ENCODE measurements around the gene VDAC2.
"Not testable (repeated sequence)": the region's sequence is repeated elsewhere in the genome, so short reads cannot be mapped to it uniquely, and the experiment has no call there.

Gene VDAC2

DNA sequence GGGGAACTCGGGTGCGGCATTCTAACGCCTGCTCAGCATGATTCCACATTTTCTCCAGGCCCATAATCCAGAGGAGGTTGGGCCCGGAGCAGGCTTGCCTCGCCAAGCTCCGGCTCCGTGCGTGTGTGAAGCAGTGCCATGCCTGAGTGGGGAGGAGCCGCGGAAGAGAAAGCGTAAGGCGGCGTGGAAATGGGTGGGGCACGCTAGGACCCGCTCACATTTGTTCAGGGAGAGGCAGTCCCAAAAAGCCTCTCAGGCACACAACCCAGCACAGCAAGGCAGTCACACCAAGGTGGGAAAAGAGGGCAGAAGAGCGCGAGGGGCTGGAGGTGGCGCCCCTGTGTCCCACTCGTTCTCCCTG, 695 bp upstream of the VDAC2 start:
- peaks cover 31% of the 10 kb centered on the region for H3K4me1 ChIP-seq (ENCODE audit: low read depth, poor library complexity, severe bottlenecking)
- H3K4me2 ChIP-seq: peak overlapping the region; percentile 66
- H2AFZ ChIP-seq (ENCODE audit: low read depth): peak overlapping the region; percentile 86
- H4K20me1 ChIP-seq (ENCODE audit: insufficient read depth): no peaks in the 10 kb centered on the region
- no peak overlapping the region for H3K4me3 ChIP-seq (IDR thresholded peaks at IDR 0.05; ENCODE audit: insufficient read depth, low read depth, low read length)
- H3K27me3 ChIP-seq (ENCODE audit: insufficient read depth, low read depth): no peaks in the 10 kb centered on the region
- H3K27ac ChIP-seq: peak overlapping the region; percentile 96
- peaks cover 10% of the 10 kb centered on the region; the same call in 1 of the 2 replicates for H3K36me3 ChIP-seq (ENCODE audit: insufficient read depth)
- H3K79me2 ChIP-seq (ENCODE audit: insufficient read depth, low read depth): peaks cover 41% of the 10 kb centered on the region
- H3K9ac ChIP-seq: peak overlapping the region; percentile 93
- TF ChIP-seq, protein P1, sequence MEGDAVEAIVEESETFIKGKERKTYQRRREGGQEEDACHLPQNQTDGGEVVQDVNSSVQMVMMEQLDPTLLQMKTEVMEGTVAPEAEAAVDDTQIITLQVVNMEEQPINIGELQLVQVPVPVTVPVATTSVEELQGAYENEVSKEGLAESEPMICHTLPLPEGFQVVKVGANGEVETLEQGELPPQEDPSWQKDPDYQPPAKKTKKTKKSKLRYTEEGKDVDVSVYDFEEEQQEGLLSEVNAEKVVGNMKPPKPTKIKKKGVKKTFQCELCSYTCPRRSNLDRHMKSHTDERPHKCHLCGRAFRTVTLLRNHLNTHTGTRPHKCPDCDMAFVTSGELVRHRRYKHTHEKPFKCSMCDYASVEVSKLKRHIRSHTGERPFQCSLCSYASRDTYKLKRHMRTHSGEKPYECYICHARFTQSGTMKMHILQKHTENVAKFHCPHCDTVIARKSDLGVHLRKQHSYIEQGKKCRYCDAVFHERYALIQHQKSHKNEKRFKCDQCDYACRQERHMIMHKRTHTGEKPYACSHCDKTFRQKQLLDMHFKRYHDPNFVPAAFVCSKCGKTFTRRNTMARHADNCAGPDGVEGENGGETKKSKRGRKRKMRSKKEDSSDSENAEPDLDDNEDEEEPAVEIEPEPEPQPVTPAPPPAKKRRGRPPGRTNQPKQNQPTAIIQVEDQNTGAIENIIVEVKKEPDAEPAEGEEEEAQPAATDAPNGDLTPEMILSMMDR (conservative IDR thresholded peaks at IDR 0.05; ENCODE audit: low read depth, low read length): no peak

DNA sequence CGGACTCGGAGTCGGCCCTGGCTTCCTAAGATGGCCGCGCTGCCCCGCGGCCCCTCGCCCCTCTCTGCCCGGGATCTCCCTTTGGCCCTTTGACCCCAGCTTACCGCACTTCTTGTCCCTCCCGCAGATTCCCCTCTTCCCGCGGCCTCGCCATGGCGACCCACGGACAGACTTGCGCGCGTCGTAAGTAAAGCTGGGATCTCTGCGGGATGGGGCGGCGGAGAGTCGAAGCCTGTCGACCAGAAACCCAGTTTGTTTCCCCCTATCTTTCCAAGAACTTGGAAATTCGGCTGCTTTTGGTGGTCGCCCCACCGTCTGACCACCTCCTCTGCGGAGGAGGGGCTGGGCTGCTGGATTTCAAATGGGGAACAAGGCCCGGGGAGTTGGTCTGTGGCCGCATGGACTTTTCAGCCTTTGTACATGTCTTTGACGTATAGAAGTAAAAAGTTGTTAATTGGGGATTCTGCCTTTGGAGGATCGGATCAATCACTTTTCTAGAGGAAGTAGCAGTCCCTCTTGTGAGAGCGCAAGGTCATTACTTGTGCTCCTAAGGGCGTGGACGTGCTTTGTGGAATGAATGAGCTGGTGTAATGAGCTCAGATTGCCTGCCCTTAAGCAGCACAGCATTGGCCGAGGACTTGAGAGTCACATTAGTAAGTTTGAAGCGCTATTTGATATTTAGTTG, 553 bp downstream of the VDAC2 start:
- TF ChIP-seq, protein P1 (conservative IDR thresholded peaks at IDR 0.05; ENCODE audit: low read depth, low read length): no peak
- Histone ChIP-seq H3K9ac (peak overlapping the region; percentile 93), H3K36me3 (ENCODE audit: insufficient read depth) (peaks cover 15% of the 10 kb centered on the region; the same call in 1 of the 2 replicates), H3K4me1 (ENCODE audit: low read depth, poor library complexity, severe bottlenecking) (peaks cover 35% of the 10 kb centered on the region), H2AFZ (ENCODE audit: low read depth) (peak overlapping the region; percentile 86), H3K27ac (peak overlapping the region; percentile 96), H3K4me3 (IDR thresholded peaks at IDR 0.05; ENCODE audit: insufficient read depth, low read depth, low read length) (no peak overlapping the region), H3K79me2 (ENCODE audit: insufficient read depth, low read depth) (peaks cover 54% of the 10 kb centered on the region), H3K4me2 (peak overlapping the region; percentile 86), H3K27me3 (ENCODE audit: insufficient read depth, low read depth) (no peaks in the 10 kb centered on the region), H4K20me1 (ENCODE audit: insufficient read depth) (no peaks in the 10 kb centered on the region)

DNA sequence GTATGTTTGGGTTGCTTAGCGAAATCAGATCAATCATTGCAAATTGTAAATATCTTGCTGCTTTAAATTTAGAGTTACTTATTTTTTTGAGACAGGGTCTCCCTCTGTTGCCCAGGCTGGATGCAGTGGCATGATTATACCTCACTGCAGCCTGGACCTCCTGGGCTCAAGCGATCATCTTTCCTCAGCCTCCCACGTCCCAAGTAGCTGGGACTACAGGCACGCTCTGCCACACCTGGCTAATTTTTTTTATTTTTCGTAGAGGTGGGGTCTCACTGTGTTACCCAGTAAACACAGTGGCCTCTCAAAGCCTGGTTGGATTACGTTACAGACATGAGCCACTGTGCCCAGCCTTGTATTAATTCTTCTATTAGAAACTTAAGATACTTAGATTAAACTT, 1.7 kb downstream of the VDAC2 start:
- Histone ChIP-seq H3K27ac (no peak overlapping the region), H3K4me3 (IDR thresholded peaks at IDR 0.05; ENCODE audit: insufficient read depth, low read depth, low read length) (no peak overlapping the region), H4K20me1 (ENCODE audit: insufficient read depth) (no peaks in the 10 kb centered on the region), H3K4me2 (peak overlapping the region; percentile 86), H2AFZ (ENCODE audit: low read depth) (no peak overlapping the region), H3K4me1 (ENCODE audit: low read depth, poor library complexity, severe bottlenecking) (peaks cover 35% of the 10 kb centered on the region), H3K9ac (no peak overlapping the region), H3K36me3 (ENCODE audit: insufficient read depth) (peaks cover 26% of the 10 kb centered on the region; the same call in 1 of the 2 replicates), H3K79me2 (ENCODE audit: insufficient read depth, low read depth) (peaks cover 66% of the 10 kb centered on the region), H3K27me3 (ENCODE audit: insufficient read depth, low read depth) (no peaks in the 10 kb centered on the region)
- TF ChIP-seq, protein P1 (conservative IDR thresholded peaks at IDR 0.05; ENCODE audit: low read depth, low read length): no peak

DNA sequence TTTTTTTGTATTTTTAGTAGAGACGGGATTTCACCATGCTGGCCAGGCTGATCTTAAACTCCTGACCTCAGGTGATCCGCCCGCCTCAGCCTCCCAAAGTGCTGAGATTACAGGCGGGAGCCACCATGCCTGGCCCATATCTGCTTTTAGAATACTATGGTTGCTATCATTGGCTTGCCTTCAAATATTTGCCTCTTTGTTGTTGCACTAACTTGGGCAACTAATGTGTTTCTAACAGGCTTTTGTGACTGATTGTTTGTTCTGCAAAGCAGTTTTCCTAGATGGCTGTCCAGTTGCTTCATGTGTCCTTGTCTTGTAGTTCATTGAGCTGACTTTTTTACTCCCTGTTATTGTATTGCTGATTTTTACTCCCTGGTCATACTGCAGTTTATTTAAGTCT, 9.7 kb downstream of the VDAC2 start:
- H3K79me2 ChIP-seq (ENCODE audit: insufficient read depth, low read depth): peaks cover 70% of the 10 kb centered on the region
- peaks cover 40% of the 10 kb centered on the region; the same call in 1 of the 2 replicates for H3K36me3 ChIP-seq (ENCODE audit: insufficient read depth)
- TF ChIP-seq, protein P1 (conservative IDR thresholded peaks at IDR 0.05; ENCODE audit: low read depth, low read length): no peak
- H3K4me3 ChIP-seq (IDR thresholded peaks at IDR 0.05; ENCODE audit: insufficient read depth, low read depth, low read length): no peak overlapping the region
- no peak overlapping the region for H2AFZ ChIP-seq (ENCODE audit: low read depth)
- H3K4me1 ChIP-seq (ENCODE audit: low read depth, poor library complexity, severe bottlenecking): peaks cover 30% of the 10 kb centered on the region
- H3K27ac ChIP-seq: no peak overlapping the region
- no peak overlapping the region for H3K9ac ChIP-seq
- H3K4me2 ChIP-seq: no peak overlapping the region
- peaks cover 10% of the 10 kb centered on the region; the same call in 1 of the 2 replicates for H4K20me1 ChIP-seq (ENCODE audit: insufficient read depth)
- H3K27me3 ChIP-seq (ENCODE audit: insufficient read depth, low read depth): no peaks in the 10 kb centered on the region

DNA sequence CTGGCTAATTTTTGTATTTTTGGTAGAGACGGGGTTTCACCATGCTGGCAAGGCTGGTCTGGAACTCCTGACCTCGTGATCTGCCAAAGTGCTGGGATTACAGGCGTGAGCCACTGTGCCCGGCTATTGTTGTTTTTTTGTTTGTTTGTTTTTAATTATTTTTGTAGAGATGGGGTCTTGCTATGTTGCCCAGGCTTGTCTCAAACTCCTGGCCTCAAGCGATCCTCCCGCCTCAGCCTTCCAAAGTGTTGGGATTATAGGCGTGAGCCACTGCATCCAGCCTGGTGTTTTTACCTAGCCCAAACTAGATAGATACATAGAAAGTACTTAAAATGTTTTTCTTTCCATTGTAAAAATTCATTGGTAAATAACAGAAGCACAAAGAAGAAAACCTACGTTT, 10.9 kb downstream of the VDAC2 start:
- Histone ChIP-seq H3K4me1 (ENCODE audit: low read depth, poor library complexity, severe bottlenecking) (peaks cover 42% of the 10 kb centered on the region), H3K79me2 (ENCODE audit: insufficient read depth, low read depth) (peaks cover 70% of the 10 kb centered on the region), H4K20me1 (ENCODE audit: insufficient read depth) (peaks cover 15% of the 10 kb centered on the region; the same call in 1 of the 2 replicates), H3K36me3 (ENCODE audit: insufficient read depth) (peaks cover 32% of the 10 kb centered on the region; the same call in 1 of the 2 replicates)
- not testable (repeated sequence) for H3K9ac ChIP-seq; H3K27me3 ChIP-seq (ENCODE audit: insufficient read depth, low read depth); H3K27ac ChIP-seq; H3K4me3 ChIP-seq (IDR thresholded peaks at IDR 0.05; ENCODE audit: insufficient read depth, low read depth, low read length); H3K4me2 ChIP-seq; H2AFZ ChIP-seq (ENCODE audit: low read depth)

Data from KMS-11 (cell line).